Measurements from ENCODE around the gene KCNK17.

The KCNK17 gene

DNA sequence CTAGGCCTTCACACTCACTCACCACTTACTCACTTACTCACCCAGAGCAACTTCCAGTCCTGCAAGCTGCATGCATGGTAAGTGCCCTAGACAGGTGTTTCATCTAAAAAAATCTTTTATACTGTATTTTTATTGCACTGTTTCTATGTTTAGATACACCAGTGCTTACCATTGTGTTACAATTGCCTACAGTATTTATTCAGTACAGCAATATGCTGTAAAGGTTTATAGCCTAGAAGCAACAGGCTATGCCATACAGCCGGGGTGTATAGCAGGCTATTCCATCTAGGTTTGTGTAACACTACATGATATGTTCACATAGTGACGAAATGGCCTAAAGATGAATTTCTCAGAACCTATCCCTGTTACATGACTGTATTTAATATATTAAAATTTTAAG lies 47.8 kb downstream of the KCNK17 start:
- Histone ChIP-seq H3K4me3 (ENCODE audit: low read depth in 1 of 2, low read length in 1 of 2) (no peak overlapping the region), H3K9me3 (no peaks in the 10 kb centered on the region), H3K27ac (no peak overlapping the region), H3K4me1 (ENCODE audit: control insufficient read depth in 1 of 2, insufficient read depth in 1 of 2, low read depth in 1 of 2, low read length in 1 of 2) (peaks cover 0 to 8% of the 10 kb centered on the region in 2 experiments), H3K27me3 (no peaks in the 10 kb centered on the region), H3K36me3 (no peaks in the 10 kb centered on the region)
- no peak for TF ChIP-seq CTCF (IDR thresholded peaks at IDR 0.05)

- Histone ChIP-seq H3K4me1 (ENCODE audit: control insufficient read depth in 1 of 2, insufficient read depth in 1 of 2, low read depth in 1 of 2, low read length in 1 of 2) (peaks cover 0 to 8% of the 10 kb centered on the region in 2 experiments), H3K36me3 (no peaks in the 10 kb centered on the region), H3K9me3 (no peaks in the 10 kb centered on the region), H3K4me3 (ENCODE audit: low read depth in 1 of 2, low read length in 1 of 2) (no peak overlapping the region), H3K27me3 (no peaks in the 10 kb centered on the region), H3K27ac (no peak overlapping the region)
- no peak for TF ChIP-seq CTCF (IDR thresholded peaks at IDR 0.05)
Observed at GRCh38 chr6:39263303-39264037, 50.7 kb downstream of the KCNK17 start.

DNA sequence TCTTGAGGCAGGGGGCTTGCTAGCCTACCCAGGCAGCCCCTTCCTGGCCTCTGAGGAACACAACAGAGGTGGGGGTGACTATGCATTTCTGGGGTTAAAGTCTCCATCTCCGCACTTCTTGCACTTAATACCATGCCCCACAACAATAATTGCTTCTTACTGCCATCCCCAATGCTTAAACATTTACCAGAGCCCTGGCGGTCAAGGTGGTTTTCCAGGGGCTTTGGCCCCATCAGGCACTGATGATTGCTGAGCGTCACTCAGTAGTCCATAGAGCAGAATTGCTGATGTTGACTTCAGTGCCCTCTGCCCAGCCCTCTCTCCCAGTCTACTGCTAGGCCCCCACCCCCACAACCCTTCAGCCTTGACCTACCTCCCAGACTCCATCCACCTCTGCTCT lies 52.5 kb downstream of the KCNK17 start:
- no peak overlapping the region for H3K4me3 ChIP-seq (ENCODE audit: low read depth in 1 of 2, low read length in 1 of 2)
- H3K4me1 ChIP-seq (ENCODE audit: control insufficient read depth in 1 of 2, insufficient read depth in 1 of 2, low read depth in 1 of 2, low read length in 1 of 2) = peaks cover 0 to 8% of the 10 kb centered on the region in 2 experiments
- H3K27me3 ChIP-seq = no peaks in the 10 kb centered on the region
- H3K27ac ChIP-seq = no peak overlapping the region
- no peaks in the 10 kb centered on the region for H3K36me3 ChIP-seq
- no peak for TF ChIP-seq CTCF (IDR thresholded peaks at IDR 0.05)
- no peaks in the 10 kb centered on the region for H3K9me3 ChIP-seq

DNA sequence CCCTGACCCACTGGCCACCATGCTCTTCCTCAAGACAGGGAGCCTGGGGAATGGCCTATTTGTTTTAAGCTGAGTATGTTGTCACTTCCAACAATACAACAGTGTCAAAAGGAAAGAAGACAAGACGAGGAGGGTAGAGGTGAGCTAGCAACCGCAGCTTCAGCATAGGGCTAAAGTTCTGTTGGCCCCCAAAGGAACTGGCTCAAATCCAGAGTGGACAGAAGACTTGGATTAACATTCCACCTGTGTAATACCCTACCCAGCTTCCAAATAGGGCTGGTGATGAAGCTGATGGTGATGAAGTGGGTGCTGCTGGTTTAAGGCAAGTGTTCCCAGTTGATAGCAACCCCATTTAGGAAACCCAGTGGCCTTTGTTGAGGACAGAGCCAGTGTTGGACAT lies 53.3 kb downstream of the KCNK17 start:
- H3K9me3 ChIP-seq = no peaks in the 10 kb centered on the region
- H3K27ac ChIP-seq = no peak overlapping the region
- H3K27me3 ChIP-seq = no peaks in the 10 kb centered on the region
- no peak overlapping the region for H3K4me3 ChIP-seq (ENCODE audit: low read depth in 1 of 2, low read length in 1 of 2)
- H3K4me1 ChIP-seq (ENCODE audit: control insufficient read depth in 1 of 2, insufficient read depth in 1 of 2, low read depth in 1 of 2, low read length in 1 of 2) = peaks cover 0 to 8% of the 10 kb centered on the region in 2 experiments
- no peak for TF ChIP-seq CTCF (IDR thresholded peaks at IDR 0.05)
- no peaks in the 10 kb centered on the region for H3K36me3 ChIP-seq

DNA sequence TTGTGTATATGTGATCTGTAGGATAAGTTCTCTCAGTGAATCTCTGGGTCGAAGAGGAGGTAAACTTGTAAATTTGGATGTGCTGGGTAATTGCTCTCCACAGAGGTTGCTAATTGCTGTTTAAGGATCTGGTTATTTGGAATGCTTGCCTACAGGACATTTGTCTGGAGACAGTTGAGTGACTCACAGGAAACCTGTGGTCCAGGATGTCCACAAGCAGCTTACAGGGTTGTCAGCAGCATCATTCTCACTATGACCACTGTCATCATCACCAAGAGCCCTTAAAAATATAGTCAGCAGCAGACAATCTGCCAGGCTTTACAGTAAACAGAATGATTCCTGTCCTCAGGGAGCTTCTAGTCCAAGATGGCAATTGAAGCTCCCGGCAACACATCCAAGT lies 53.8 kb downstream of the KCNK17 start:
- Histone ChIP-seq H3K9me3 (no peaks in the 10 kb centered on the region), H3K27me3 (no peaks in the 10 kb centered on the region), H3K36me3 (no peaks in the 10 kb centered on the region), H3K27ac (no peak overlapping the region), H3K4me3 (ENCODE audit: low read depth in 1 of 2, low read length in 1 of 2) (no peak overlapping the region), H3K4me1 (ENCODE audit: control insufficient read depth in 1 of 2, insufficient read depth in 1 of 2, low read depth in 1 of 2, low read length in 1 of 2) (peaks cover 0 to 8% of the 10 kb centered on the region in 2 experiments)
- no peak for TF ChIP-seq CTCF (IDR thresholded peaks at IDR 0.05)
